ENCODE results near the gene PTPRE. TPM values are rescaled to one million over a fixed set of nuclear protein-coding genes. Genes with fewer than 3 reads are reported as not detected.

The PTPRE gene
- total RNA-seq, 2 donors from 2014 or later = 23.7 to 31.3 TPM

DNA sequence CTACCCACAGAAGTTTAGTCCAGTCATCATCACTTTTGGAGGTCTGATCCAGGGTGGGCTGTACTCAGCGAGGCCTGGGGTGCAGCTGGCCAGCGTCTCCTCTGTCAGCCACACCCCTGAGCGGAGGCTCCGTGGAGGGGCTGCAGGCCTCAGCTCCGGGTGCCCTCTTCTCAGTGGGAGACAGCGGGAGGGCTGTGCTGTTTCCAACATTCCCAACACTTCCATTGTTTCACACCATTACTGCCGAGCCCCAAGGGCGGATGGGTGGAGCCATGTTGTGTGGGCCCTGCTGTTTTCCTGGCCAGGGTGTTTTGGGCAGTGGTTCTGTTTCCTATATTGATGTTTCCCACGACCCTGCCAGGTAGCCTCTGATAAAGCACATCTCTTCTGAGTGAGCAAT lies 124.3 kb downstream of the PTPRE start:
- Mint-ChIP-seq H3K27me3 (ENCODE audit: low read depth) (no peaks in the 10 kb centered on the region), H3K4me3 (no peak overlapping the region), H3K27ac (no peak overlapping the region), H3K9me3 (no peaks in the 10 kb centered on the region), H3K36me3 (ENCODE audit: insufficient read depth in 2 of 2) (no peaks in the 10 kb centered on the region), H3K4me1 (ENCODE audit: low read depth) (peaks cover 34% of the 10 kb centered on the region)
- no peak for ATAC-seq (replicated peaks in 1 of 2)
- no peak for DNase-seq

DNA sequence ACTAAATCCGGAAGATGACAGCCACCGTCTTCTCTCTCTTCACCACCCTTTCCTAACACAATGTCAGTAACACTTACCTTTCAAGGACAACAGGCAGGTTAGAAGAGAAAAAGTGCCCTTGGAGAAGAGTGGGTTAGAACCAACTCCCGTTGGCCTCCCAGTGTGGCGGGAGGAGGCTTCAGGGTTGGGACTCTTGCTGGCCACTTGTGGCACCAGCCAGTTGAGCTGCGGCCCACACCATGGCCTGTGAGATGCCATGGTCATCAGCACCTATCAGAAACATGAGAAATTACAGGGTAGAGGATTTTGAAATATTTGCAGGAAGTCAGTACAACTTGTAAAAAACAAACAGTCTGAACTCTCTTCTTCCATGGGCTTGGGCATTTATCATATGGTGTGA lies 125.6 kb downstream of the PTPRE start:
- Mint-ChIP-seq H3K4me3 (no peak overlapping the region), H3K4me1 (ENCODE audit: low read depth) (peaks cover 31% of the 10 kb centered on the region), H3K36me3 (ENCODE audit: insufficient read depth in 2 of 2) (no peaks in the 10 kb centered on the region), H3K27me3 (ENCODE audit: low read depth) (no peaks in the 10 kb centered on the region), H3K9me3 (no peaks in the 10 kb centered on the region), H3K27ac (no peak overlapping the region)
- DNase-seq = no peak
- ATAC-seq (replicated peaks in 1 of 2) = no peak

DNA sequence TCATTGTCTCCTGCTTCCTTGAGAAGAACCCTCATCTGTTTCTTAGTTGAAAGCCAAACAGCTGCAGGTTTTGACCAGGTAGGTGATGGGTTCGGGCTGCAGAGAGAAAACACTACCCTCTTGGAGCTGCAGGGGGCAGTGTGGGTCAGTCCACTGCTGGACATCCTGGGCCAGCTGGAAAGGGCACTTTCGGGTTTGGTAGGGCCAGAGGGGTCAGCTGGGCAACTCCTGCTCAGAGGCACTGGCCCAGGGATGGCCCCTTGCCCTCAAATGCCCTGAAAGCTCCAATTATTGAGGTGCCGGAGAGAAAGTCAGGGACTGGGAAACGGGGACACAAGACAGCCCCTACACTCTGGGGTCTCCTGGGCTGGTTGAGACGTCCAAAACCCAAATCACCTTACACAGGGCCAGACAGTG lies 128.7 kb downstream of the PTPRE start:
- peak; percentile 70 to 76 for DNase-seq
- Mint-ChIP-seq H3K9me3 (no peaks in the 10 kb centered on the region), H3K27ac (no peak overlapping the region), H3K27me3 (ENCODE audit: low read depth) (no peaks in the 10 kb centered on the region), H3K4me1 (ENCODE audit: low read depth) (peaks cover 15% of the 10 kb centered on the region), H3K4me3 (no peak overlapping the region), H3K36me3 (ENCODE audit: insufficient read depth in 2 of 2) (no peaks in the 10 kb centered on the region)
- peak; percentile 79 to 85 for ATAC-seq (replicated peaks in 1 of 2)

DNA sequence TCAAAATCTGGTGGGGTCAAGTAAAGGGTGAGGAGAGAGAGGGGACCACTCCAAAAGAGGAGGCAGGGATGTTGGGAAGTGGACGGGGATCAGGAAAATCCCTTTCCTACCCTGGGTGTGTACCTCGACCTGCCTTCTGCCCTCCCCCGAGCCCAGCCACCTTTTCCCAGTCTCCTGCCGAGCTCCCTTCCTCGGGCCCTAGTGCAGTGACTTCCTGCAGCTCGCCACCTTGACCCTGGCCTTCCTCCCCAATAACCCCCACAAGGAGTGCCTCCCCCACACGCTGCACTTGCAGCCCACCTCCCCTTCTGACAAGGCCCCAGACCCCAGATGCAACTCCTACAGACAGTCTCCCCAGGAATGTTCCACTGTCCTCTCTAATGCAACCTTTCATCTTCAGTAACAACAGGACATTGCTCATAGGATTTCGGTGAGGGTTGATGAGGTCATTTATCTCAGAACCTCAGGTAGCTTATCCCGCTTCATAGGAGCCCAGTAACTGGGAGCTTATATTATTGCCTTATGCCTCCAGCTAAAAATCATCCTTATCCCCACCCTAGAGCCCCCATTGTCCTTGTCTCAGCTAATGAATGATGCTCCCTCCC lies 129.2 kb downstream of the PTPRE start:
- H3K27ac Mint-ChIP-seq = no peak overlapping the region
- no peaks in the 10 kb centered on the region for H3K36me3 Mint-ChIP-seq (ENCODE audit: insufficient read depth in 2 of 2)
- H3K27me3 Mint-ChIP-seq (ENCODE audit: low read depth) = no peaks in the 10 kb centered on the region
- ATAC-seq (replicated peaks in 1 of 2) = no peak
- no peak for DNase-seq
- H3K4me3 Mint-ChIP-seq = no peak overlapping the region
- peaks cover 15% of the 10 kb centered on the region for H3K4me1 Mint-ChIP-seq (ENCODE audit: low read depth)
- no peaks in the 10 kb centered on the region for H3K9me3 Mint-ChIP-seq

DNA sequence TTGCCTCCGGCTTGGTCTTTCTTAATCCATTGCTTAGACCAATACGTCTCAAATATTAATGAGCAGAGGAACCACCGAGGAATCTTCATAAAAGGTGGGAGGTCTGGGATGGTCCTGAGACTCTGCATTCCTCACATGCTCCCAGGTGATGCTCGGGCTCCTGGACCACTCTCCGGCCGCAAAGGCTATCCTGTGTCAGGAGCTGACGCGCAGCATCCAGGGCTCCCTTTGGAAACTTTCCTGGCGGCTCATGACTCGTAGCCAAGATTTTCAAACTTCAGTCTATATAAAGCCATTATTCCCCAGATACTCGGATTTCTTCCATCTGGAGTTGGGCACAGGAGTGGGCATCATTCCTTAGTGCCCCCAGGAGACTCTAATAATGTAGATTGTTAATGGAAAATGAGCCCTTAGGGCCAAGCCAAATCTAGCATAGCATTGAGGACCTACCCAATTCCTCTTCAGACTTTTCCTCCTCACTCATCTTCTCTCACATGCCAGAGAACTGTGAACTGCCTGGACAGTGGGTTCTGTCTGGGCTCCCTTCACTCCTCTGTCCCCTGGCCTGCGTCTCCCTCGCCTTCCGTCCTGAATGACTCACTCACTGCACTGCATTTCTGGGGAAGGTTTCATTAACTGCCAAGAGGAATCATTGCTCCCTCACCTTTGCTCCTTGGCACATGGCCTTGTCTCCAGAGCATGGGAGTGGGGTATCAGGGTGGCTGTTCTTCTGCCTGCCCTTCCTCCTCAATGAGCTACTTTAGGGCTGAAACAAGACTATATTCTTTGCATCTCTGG lies 130.0 kb downstream of the PTPRE start:
- H3K27ac Mint-ChIP-seq = no peak overlapping the region
- H3K4me3 Mint-ChIP-seq = no peak overlapping the region

DNA sequence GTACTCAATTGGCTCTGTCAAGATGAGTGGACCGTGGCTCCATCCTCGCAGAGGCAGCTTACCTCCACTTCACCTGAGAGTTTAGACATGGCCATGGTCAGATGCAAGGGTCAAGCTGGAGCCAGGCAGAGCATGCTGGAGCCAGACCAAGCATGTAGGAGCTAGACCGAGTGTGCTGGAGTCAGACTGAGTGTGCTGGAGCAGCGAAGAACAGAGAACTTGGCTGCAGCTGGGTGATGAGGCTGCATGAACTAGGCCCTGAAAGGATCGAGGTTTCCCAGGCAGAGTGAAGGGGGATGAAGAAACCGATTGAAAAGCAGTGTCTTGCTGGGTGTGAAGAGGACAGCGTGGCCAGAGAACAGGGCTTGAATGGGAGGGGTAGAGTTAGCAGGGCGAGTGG lies 133.2 kb downstream of the PTPRE start:
- Mint-ChIP-seq H3K4me3 (no peak overlapping the region), H3K27me3 (ENCODE audit: low read depth) (no peaks in the 10 kb centered on the region), H3K4me1 (ENCODE audit: low read depth) (peaks cover 15% of the 10 kb centered on the region), H3K9me3 (no peaks in the 10 kb centered on the region), H3K27ac (no peak overlapping the region), H3K36me3 (ENCODE audit: insufficient read depth in 2 of 2) (no peaks in the 10 kb centered on the region)
- no peak for ATAC-seq (replicated peaks in 1 of 2)
- no peak for DNase-seq

More for the DNA sequence above, 130.0 kb downstream of the PTPRE start:
- peaks cover 15% of the 10 kb centered on the region for H3K4me1 Mint-ChIP-seq (ENCODE audit: low read depth)
- H3K36me3 Mint-ChIP-seq (ENCODE audit: insufficient read depth in 2 of 2) = no peaks in the 10 kb centered on the region
- ATAC-seq (replicated peaks in 1 of 2) (no peak), DNase-seq (no peak)
- H3K27me3 Mint-ChIP-seq (ENCODE audit: low read depth) = no peaks in the 10 kb centered on the region
- H3K9me3 Mint-ChIP-seq = no peaks in the 10 kb centered on the region

DNA sequence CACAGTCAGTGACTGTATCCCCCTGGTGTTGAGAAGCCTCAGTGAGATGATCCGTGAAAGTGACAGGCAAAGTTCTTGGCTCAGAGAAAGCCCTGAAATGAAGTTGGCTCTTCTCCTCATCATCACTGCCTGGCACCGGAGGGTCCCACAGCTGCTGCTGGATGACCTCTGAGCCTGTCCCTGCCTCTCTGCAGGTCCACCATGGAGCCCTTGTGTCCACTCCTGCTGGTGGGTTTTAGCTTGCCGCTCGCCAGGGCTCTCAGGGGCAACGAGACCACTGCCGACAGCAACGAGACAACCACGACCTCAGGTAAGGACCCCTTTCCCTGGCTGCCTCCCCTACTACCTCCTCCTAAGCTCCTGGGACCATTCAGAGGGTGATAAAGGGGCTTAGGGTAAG lies 133.8 kb downstream of the PTPRE start:
- Mint-ChIP-seq H3K27ac (no peak overlapping the region), H3K27me3 (ENCODE audit: low read depth) (no peaks in the 10 kb centered on the region), H3K9me3 (no peaks in the 10 kb centered on the region), H3K4me1 (ENCODE audit: low read depth) (peaks cover 12% of the 10 kb centered on the region), H3K4me3 (no peak overlapping the region), H3K36me3 (ENCODE audit: insufficient read depth in 2 of 2) (no peaks in the 10 kb centered on the region)
- no peak for DNase-seq
- ATAC-seq (replicated peaks in 1 of 2) = no peak

DNA sequence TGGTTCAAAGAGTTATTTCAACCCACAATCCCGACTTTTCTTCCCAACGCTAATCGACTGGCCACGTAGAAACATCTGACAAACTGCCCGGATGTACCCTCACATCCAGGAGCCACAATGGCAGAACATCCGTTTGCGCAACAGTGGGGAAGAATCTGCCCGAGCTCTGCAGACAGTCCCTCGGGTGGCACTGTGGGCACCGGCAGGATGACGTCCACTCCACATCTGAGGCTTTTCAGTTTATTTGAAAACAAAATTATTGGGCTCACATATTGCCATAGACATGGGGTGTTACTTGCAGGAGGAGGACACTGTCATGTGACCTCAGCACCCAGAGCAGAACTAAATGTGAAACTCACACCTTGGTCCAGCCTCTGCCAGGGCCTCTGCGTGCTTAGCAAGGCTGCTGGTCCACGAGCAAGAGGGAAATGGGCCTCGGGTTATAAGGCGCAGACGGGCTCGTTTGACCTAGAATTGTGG lies 135.3 kb downstream of the PTPRE start:
- no peaks in the 10 kb centered on the region for H3K9me3 Mint-ChIP-seq
- DNase-seq (no peak), ATAC-seq (replicated peaks in 1 of 2) (no peak)
- no peaks in the 10 kb centered on the region for H3K27me3 Mint-ChIP-seq (ENCODE audit: low read depth)
- no peak overlapping the region for H3K27ac Mint-ChIP-seq
- no peaks in the 10 kb centered on the region for H3K36me3 Mint-ChIP-seq (ENCODE audit: insufficient read depth in 2 of 2)
- peaks cover 11% of the 10 kb centered on the region for H3K4me1 Mint-ChIP-seq (ENCODE audit: low read depth)
- H3K4me3 Mint-ChIP-seq = no peak overlapping the region

DNA sequence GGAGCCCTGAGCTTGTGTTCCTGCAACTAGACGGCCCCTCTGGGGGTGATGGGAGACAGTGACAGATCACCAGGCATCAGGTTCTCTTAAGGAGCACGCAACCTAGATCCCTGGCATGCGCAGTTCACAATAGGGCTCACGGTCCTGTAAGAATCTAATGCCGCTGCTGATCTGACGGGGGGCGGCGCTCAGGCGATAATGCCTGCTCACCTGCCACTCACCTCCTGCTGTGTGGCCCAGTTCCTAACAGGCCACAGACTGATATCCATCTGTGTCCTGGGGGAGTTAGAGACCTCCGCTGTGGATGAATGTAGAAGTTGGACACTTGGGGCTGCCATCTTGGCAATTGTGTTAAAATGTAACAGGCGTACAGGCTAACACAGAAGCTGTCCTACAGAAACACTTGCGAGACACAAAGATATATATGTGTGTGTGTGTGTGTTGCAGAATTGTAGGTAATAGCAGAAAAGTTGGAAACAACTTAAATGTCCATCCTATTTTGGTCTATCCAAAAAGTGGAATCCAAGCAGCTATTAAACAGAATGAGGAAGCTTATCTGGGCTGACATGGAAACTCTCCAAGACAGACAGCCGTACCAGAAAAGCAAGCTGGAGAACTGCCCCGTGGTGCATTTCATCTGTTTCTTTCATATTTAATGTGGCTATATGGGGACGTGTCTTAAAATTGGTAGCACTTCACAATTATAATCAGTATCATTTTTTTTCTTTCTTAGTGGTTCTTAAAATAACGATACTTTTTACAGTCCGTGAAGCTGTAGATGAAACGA lies 136.5 kb downstream of the PTPRE start:
- H3K27me3 Mint-ChIP-seq (ENCODE audit: low read depth) = no peaks in the 10 kb centered on the region
- H3K36me3 Mint-ChIP-seq (ENCODE audit: insufficient read depth in 2 of 2) = no peaks in the 10 kb centered on the region
- peaks cover 21% of the 10 kb centered on the region for H3K4me1 Mint-ChIP-seq (ENCODE audit: low read depth)
- ATAC-seq (replicated peaks in 1 of 2) (no peak), DNase-seq (no peak)
- no peak overlapping the region for H3K4me3 Mint-ChIP-seq
- H3K9me3 Mint-ChIP-seq = no peaks in the 10 kb centered on the region
- no peak overlapping the region for H3K27ac Mint-ChIP-seq

DNA sequence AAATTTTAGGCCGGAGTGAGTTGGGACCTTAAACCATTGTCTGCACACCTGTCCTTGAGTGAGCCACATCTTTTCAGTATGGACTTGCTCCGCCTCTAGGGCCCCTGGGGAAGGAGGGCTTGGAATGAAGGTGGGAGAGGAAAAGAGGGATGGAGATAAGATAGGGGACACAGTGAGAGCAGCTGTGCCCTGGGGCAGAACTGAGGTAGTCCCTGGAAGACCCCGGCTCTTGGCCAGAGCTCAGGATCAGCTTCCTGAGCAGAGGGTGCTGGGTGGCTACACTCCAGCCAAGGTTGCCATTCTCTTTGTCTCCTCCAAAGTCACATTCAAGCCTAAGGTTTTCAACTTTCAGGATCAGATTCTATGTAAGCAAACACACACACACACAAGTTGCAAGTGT lies 137.3 kb downstream of the PTPRE start:
- H3K4me3 Mint-ChIP-seq = no peak overlapping the region
- H3K27me3 Mint-ChIP-seq (ENCODE audit: low read depth) = no peaks in the 10 kb centered on the region
- H3K4me1 Mint-ChIP-seq (ENCODE audit: low read depth) = peaks cover 28% of the 10 kb centered on the region
- H3K27ac Mint-ChIP-seq = no peak overlapping the region
- no peaks in the 10 kb centered on the region for H3K9me3 Mint-ChIP-seq
- ATAC-seq (replicated peaks in 1 of 2) (no peak), DNase-seq (no peak)
- no peaks in the 10 kb centered on the region for H3K36me3 Mint-ChIP-seq (ENCODE audit: insufficient read depth in 2 of 2)

DNA sequence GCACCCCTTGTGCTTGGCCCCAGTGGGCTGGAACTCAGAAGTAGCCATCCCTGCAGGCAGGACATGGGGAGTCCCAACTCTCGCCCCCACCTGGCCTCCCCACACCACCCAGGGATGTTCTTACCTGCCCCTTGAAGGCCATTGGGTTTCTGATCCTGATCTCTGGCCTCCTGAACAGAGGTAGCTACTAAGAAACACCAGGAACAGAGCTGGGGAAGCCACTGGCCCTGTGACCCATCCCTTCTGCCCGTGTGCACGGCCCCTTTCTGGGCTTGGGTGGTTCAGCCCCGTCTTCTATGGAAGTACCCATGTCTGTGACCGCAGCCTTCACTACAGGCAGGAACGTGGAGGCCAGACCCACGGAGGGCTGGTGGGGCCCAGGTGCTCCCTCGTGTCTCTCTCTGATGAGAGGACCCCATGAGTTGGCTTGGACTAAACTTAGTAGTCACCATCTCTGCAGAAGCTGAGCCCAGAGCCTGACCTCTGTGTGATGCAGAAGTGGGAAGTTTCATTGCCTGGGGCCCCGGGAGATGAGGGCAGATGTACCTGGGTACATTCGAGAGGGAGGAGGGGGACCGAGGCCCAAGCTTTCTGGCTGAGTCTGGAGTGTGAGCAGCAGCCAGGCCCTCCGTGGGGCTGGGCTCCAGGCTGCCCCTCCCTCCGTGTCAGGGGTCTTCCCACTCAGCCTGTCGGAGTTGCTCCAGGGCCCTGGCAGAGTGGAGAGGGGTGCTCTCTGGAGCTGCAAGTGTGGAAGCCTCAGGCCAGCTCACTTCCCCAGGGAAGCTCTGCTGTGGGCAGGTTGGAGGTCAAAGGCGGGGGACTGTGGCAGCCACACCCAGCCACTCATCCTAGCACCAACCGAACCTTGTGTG lies 138.3 kb downstream of the PTPRE start:
- DNase-seq = no peak
- no peak for ATAC-seq (replicated peaks in 1 of 2)
- peak overlapping the region; percentile 46 for H3K27ac Mint-ChIP-seq
- H3K36me3 Mint-ChIP-seq (ENCODE audit: insufficient read depth in 2 of 2) = peaks cover 1 to 3% of the 10 kb centered on the region in 2 donors
- H3K4me1 Mint-ChIP-seq (ENCODE audit: low read depth) = peaks cover 38% of the 10 kb centered on the region
- H3K4me3 Mint-ChIP-seq = peak overlapping the region in 1 of 2 donors; percentile 96
- no peaks in the 10 kb centered on the region for H3K27me3 Mint-ChIP-seq (ENCODE audit: low read depth)
- no peaks in the 10 kb centered on the region for H3K9me3 Mint-ChIP-seq

DNA sequence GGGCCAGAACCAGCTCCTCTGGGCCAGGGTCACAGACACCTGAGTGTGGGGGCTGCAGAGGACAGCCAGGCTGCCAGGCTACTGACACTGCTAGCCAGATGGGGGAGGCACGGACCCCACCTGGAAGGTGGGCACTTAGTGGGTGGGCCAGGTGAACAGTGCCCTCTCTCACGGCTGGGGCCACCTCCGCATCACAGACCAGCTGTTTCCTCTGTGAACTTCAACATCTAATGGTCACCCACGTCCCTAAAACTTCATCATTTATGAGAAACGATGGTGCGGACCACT lies 138.9 kb downstream of the PTPRE start:
- H3K4me1 Mint-ChIP-seq (ENCODE audit: low read depth) = peaks cover 44% of the 10 kb centered on the region

More for the DNA sequence above, 138.9 kb downstream of the PTPRE start:
- H3K9me3 Mint-ChIP-seq = no peaks in the 10 kb centered on the region
- DNase-seq (no peak), ATAC-seq (replicated peaks in 1 of 2) (no peak)
- H3K36me3 Mint-ChIP-seq (ENCODE audit: insufficient read depth in 2 of 2) = peaks cover 3 to 8% of the 10 kb centered on the region in 2 donors
- peak overlapping the region in 1 of 2 donors; percentile 96 for H3K4me3 Mint-ChIP-seq
- no peak overlapping the region for H3K27ac Mint-ChIP-seq
- H3K27me3 Mint-ChIP-seq (ENCODE audit: low read depth) = no peaks in the 10 kb centered on the region
